DOHH2 (cell line): ENCODE measurements around the gene PIBF1.
"Not testable (repeated sequence)": the region's sequence is repeated elsewhere in the genome, so short reads cannot be mapped to it uniquely, and the experiment has no call there.

Experiments used
- H3F3A ChIP-seq: fragments of 200-600 bp; sonication (generic), shearing (Covaris generic); 2 replicates; pipeline ENCODE4 v1.6.0; 2016; ENCODE audit warnings: antibody characterized with exemption, mild to moderate bottlenecking; ENCODE audit not compliant: control insufficient read depth, insufficient read depth
- H3K27ac ChIP-seq: fragments of 200-600 bp; sonication (generic); 2 replicates; pipeline ENCODE4 v1.5.1; 2014; ENCODE audit warnings: low read depth, mild to moderate bottlenecking, low read length, moderate library complexity
- H3K27me3 ChIP-seq: fragments of 200-600 bp; sonication (generic); 2 replicates; pipeline ENCODE4 v1.6.1; 2014; ENCODE audit warnings: mild to moderate bottlenecking, low read length, mixed read lengths; ENCODE audit not compliant: control insufficient read depth
- H3K36me3 ChIP-seq: fragments of 200-600 bp; sonication (generic); 2 replicates; pipeline ENCODE4 v1.6.1; 2014; ENCODE audit warnings: mild to moderate bottlenecking, low read length, moderate library complexity, mixed read lengths; ENCODE audit not compliant: control insufficient read depth
- H3K4me1 ChIP-seq: fragments of 200-600 bp; sonication (generic); 2 replicates; pipeline ENCODE4 v1.6.1; 2014; ENCODE audit warnings: mild to moderate bottlenecking, low read length, mixed read lengths; ENCODE audit not compliant: control insufficient read depth
- H3K4me2 ChIP-seq: fragments of 200-600 bp; sonication (generic); 2 replicates; pipeline ENCODE4 v1.6.0; 2014; ENCODE audit warnings: mild to moderate bottlenecking, low read length, moderate library complexity
- H3K4me3 ChIP-seq: fragments of 200-600 bp; sonication (generic); 2 replicates; pipeline ENCODE4 v1.5.1; 2014; ENCODE audit warnings: mild to moderate bottlenecking, low read length, mixed read lengths
- H3K79me2 ChIP-seq: fragments of 200-600 bp; sonication (generic); 2 replicates; pipeline ENCODE4 v1.6.1; 2014; ENCODE audit warnings: mild to moderate bottlenecking, low read length, mixed read lengths; ENCODE audit not compliant: control insufficient read depth
- H3K9me2 ChIP-seq: fragments of 200-600 bp; sonication (generic); replicated peaks from 2 replicates; pipeline ENCODE4 v1.6.1; 2014; ENCODE audit warnings: mild to moderate bottlenecking, low read length, mixed read lengths; ENCODE audit not compliant: control insufficient read depth
- H3K9me3 ChIP-seq: fragments of 200-600 bp; sonication (generic); 2 replicates; pipeline ENCODE4 v1.6.1; 2014; ENCODE audit warnings: antibody characterized with exemption, low read length, mixed read lengths; ENCODE audit not compliant: control insufficient read depth, insufficient read depth
- H4K20me1 ChIP-seq: fragments of 200-600 bp; sonication (generic); 2 replicates; pipeline ENCODE4 v1.6.0; 2014; ENCODE audit warnings: low read depth, mild to moderate bottlenecking, antibody characterized with exemption, low read length, moderate library complexity; ENCODE audit not compliant: control insufficient read depth, insufficient read depth
- CTCF ChIP-seq: fragments of 200-600 bp; sonication (generic); IDR thresholded peaks from one replicate; pipeline ENCODE4 v1.5.1; 2014; ENCODE audit warnings: antibody characterized with exemption, mild to moderate bottlenecking, low read depth, low read length; ENCODE audit not compliant: poor library complexity, severe bottlenecking
- EZH2phosphoT487 ChIP-seq: fragments of 200-600 bp; sonication (generic); IDR thresholded peaks from 2 replicates; pipeline ENCODE4 v1.6.1; 2017; ENCODE audit warnings: borderline replicate concordance, mild to moderate bottlenecking, antibody characterized with exemption, low read length, moderate library complexity, mixed read lengths

Gene PIBF1

GRCh38 chr13:72920097-72920496 lies 138.2 kb downstream of the PIBF1 start:
- no peaks in the 10 kb centered on the region for H3K9me3 ChIP-seq
- no peaks in the 10 kb centered on the region for H3K9me2 ChIP-seq
- no peak for TF ChIP-seq CTCF
- no peak for TF ChIP-seq EZH2phosphoT487
- H3K4me3 ChIP-seq, result no peak overlapping the region
- peaks cover 20% of the 10 kb centered on the region for H3K36me3 ChIP-seq
- no peaks in the 10 kb centered on the region for H3K4me1 ChIP-seq
- H3K79me2 ChIP-seq, result no peaks in the 10 kb centered on the region
- no peaks in the 10 kb centered on the region for H4K20me1 ChIP-seq
- no peaks in the 10 kb centered on the region for H3F3A ChIP-seq
- no peak overlapping the region for H3K4me2 ChIP-seq
- no peaks in the 10 kb centered on the region for H3K27me3 ChIP-seq
- H3K27ac ChIP-seq, result no peak overlapping the region

DNA sequence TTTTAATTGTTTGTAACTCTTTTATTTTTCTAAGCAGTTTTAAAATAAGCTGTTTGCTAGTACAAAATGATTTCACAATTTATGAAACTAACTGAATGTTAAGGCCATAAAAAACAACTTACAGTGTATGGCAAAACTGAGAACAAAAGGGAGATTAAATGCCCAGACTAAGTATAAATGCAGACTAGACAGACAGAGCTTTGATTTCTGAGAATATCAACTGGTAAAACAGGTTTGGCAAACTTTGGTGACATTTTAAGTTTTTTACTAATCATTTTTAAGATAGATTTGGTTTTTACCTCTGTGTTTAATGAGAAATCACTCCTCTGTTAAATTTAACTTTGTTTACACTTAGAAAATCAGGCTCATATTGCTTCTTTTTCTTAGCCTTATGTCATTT lies 149.4 kb downstream of the PIBF1 start:
- Histone ChIP-seq H3F3A (no peaks in the 10 kb centered on the region), H3K79me2 (no peaks in the 10 kb centered on the region), H3K4me1 (no peaks in the 10 kb centered on the region), H3K4me2 (no peak overlapping the region), H4K20me1 (no peaks in the 10 kb centered on the region), H3K4me3 (no peak overlapping the region), H3K9me2 (no peaks in the 10 kb centered on the region), H3K27ac (no peak overlapping the region), H3K36me3 (peaks cover 9% of the 10 kb centered on the region), H3K27me3 (no peaks in the 10 kb centered on the region), H3K9me3 (no peaks in the 10 kb centered on the region)
- no peak for TF ChIP-seq CTCF
- TF ChIP-seq EZH2phosphoT487, result no peak

DNA sequence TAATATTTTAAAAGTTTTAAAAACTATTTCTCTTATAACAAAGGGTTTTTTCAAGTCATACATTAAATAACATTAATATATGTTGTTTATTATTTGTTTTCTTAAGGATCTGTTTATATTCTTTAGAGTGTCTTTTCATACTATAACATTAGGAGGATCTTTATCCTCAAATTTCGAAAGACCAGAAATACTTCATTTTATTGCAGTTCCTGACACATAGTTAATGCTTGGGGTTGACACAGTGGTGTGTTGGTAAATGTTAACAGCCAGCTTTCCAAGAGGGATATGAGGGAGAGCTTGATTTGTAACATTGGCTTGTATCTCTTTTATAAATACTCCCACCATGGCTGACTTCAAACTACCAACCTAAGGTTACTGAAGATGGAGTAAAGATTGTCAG lies 150.3 kb downstream of the PIBF1 start:
- Histone ChIP-seq H3K9me2 (no peaks in the 10 kb centered on the region), H3K27me3 (no peaks in the 10 kb centered on the region), H3K4me3 (no peak overlapping the region), H3K79me2 (no peaks in the 10 kb centered on the region), H3K9me3 (no peaks in the 10 kb centered on the region), H4K20me1 (no peaks in the 10 kb centered on the region), H3K4me2 (no peak overlapping the region), H3K4me1 (no peaks in the 10 kb centered on the region), H3K36me3 (peaks cover 9% of the 10 kb centered on the region), H3F3A (no peaks in the 10 kb centered on the region), H3K27ac (no peak overlapping the region)
- no peak for TF ChIP-seq CTCF
- no peak for TF ChIP-seq EZH2phosphoT487

DNA sequence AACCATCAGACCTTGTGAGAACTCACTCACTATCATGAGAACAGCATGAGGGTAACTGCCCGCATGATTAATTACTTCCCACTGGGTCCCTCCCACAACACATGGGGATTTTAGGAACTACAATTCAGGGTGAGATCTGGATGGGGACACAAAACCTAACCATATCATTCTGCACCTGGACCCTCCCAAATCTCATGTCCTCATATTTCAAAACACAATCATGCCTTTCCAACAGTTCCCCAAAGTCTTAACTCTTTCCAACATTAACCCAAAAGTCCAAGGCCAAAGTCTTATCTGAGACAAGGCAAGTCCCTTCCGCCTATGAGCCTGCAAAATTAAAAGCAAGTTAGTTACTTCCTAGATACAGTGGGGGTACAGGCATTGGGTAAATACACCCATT lies 164.3 kb downstream of the PIBF1 start:
- not testable (repeated sequence) for H3K4me2 ChIP-seq, H3K9me3 ChIP-seq, H3K4me3 ChIP-seq, H3K4me1 ChIP-seq, H3K9me2 ChIP-seq, H3K27ac ChIP-seq, H3K27me3 ChIP-seq, H3K79me2 ChIP-seq, H3F3A ChIP-seq, H4K20me1 ChIP-seq
- peaks cover 15% of the 10 kb centered on the region for H3K36me3 ChIP-seq
